ENCODE measurements around the gene COL15A1. TPM values are rescaled to one million over a fixed set of nuclear protein-coding genes. Genes with fewer than 3 reads are reported as not detected.
"Not testable (repeated sequence)": the region's sequence is repeated elsewhere in the genome, so short reads cannot be mapped to it uniquely, and the experiment has no call there.

Gene COL15A1
- total RNA-seq, 2 experiments from 2014 or later: 0.12 to 0.14 TPM

GRCh38 chr9:99096409-99096808 lies 152.7 kb downstream of the COL15A1 start:
- Mint-ChIP-seq H3K4me3 (no peak overlapping the region), H3K27ac (no peak overlapping the region), H3K9me3 (no peaks in the 10 kb centered on the region), H3K27me3 (no peaks in the 10 kb centered on the region), H3K4me1 (ENCODE audit: low read depth) (peaks cover 25% of the 10 kb centered on the region), H3K36me3 (no peaks in the 10 kb centered on the region)
- DNase-seq: no peak
- ChIA-PET CTCF (no interaction called here), POLR2A (no interaction called here)
- intact Hi-C loops (cut with micrococcal nuclease): no loop called here

GRCh38 chr9:99099806-99100585 lies 156.3 kb downstream of the COL15A1 start:
- H3K27me3 Mint-ChIP-seq; CTCF ChIA-PET; H3K9me3 Mint-ChIP-seq; DNase-seq; POLR2A ChIA-PET; H3K4me3 Mint-ChIP-seq; H3K36me3 Mint-ChIP-seq; H3K4me1 Mint-ChIP-seq (ENCODE audit: low read depth); H3K27ac Mint-ChIP-seq: not testable (repeated sequence)
- intact Hi-C loops (cut with micrococcal nuclease): loop anchor here (10.0 kb wide), 1 partner anchor 295 kb away; the partner anchor contains the start of gene GALNT12

GRCh38 chr9:99101271-99101670 lies 157.6 kb downstream of the COL15A1 start:
- Mint-ChIP-seq H3K4me3 (no peak overlapping the region), H3K27ac (no peak overlapping the region), H3K27me3 (no peaks in the 10 kb centered on the region), H3K9me3 (no peaks in the 10 kb centered on the region), H3K4me1 (ENCODE audit: low read depth) (peaks cover 12% of the 10 kb centered on the region), H3K36me3 (no peaks in the 10 kb centered on the region)
- ChIA-PET POLR2A (no interaction called here), CTCF (interaction anchor here (0.6 kb wide), 1 partner anchor 62 kb away, joined by 3 read pairs; no protein-coding TSS in a partner anchor)
- intact Hi-C loops (cut with micrococcal nuclease): loop anchor here (10.0 kb wide), 1 partner anchor 296 kb away; the partner anchor contains the start of gene GALNT12
- DNase-seq: no peak

- no peak for DNase-seq
- Mint-ChIP-seq H3K27ac (no peak overlapping the region), H3K4me3 (no peak overlapping the region), H3K4me1 (ENCODE audit: low read depth) (peaks cover 15% of the 10 kb centered on the region), H3K9me3 (no peaks in the 10 kb centered on the region), H3K27me3 (no peaks in the 10 kb centered on the region), H3K36me3 (no peaks in the 10 kb centered on the region)
- ChIA-PET CTCF (interaction anchor here (0.6 kb wide), 1 partner anchor 62 kb away, joined by 3 read pairs; no protein-coding TSS in a partner anchor), POLR2A (no interaction called here)
- intact Hi-C loops (cut with micrococcal nuclease): loop anchor here (10.0 kb wide), 1 partner anchor 297 kb away; the partner anchor contains the start of gene GALNT12
Observed at GRCh38 chr9:99101812-99102211, 158.1 kb downstream of the COL15A1 start.

GRCh38 chr9:99103054-99103895 lies 159.6 kb downstream of the COL15A1 start:
- H3K27me3 Mint-ChIP-seq: no peaks in the 10 kb centered on the region
- ChIA-PET CTCF (interaction anchor here (0.7 to 1.9 kb wide), 7 partner anchors 10 to 313 kb away, joined by 3 to 12 read pairs (median 4); no protein-coding TSS in a partner anchor), POLR2A (interaction anchor here (0.7 to 1.9 kb wide), 3 partner anchors 9 to 131 kb away, joined by 3 to 11 read pairs (median 5); no protein-coding TSS in a partner anchor)
- no peak for DNase-seq
- H3K27ac Mint-ChIP-seq: no peak overlapping the region
- intact Hi-C loops (cut with micrococcal nuclease): loop anchor here (10.0 kb wide), 1 partner anchor 298 kb away; the partner anchor contains the start of gene GALNT12
- H3K4me1 Mint-ChIP-seq (ENCODE audit: low read depth): peaks cover 28% of the 10 kb centered on the region
- no peaks in the 10 kb centered on the region for H3K36me3 Mint-ChIP-seq
- no peaks in the 10 kb centered on the region for H3K9me3 Mint-ChIP-seq
- peak overlapping the region; percentile 79 for H3K4me3 Mint-ChIP-seq

- POLR2A ChIA-PET: interaction anchor here (0.7 to 1.9 kb wide), 3 partner anchors 10 to 130 kb away, joined by 3 to 11 read pairs (median 5); no protein-coding TSS in a partner anchor
- CTCF ChIA-PET: interaction anchor here (0.7 to 1.9 kb wide), 8 partner anchors 10 to 313 kb away, joined by 3 to 12 read pairs (median 4); no protein-coding TSS in a partner anchor
- Mint-ChIP-seq H3K4me3 (peak overlapping the region; percentile 79), H3K36me3 (no peaks in the 10 kb centered on the region), H3K4me1 (ENCODE audit: low read depth) (peaks cover 35% of the 10 kb centered on the region), H3K27me3 (no peaks in the 10 kb centered on the region), H3K27ac (peak overlapping the region; percentile 67), H3K9me3 (no peaks in the 10 kb centered on the region)
- intact Hi-C loops (cut with micrococcal nuclease): loop anchor here (1.0 to 10.0 kb wide), 3 partner anchors 11 to 299 kb away; partner anchors contain the start of gene GALNT12
- DNase-seq: peak; percentile 22
Observed at GRCh38 chr9:99103901-99104458, 160.3 kb downstream of the COL15A1 start.

GRCh38 chr9:99104459-99105151 lies 160.9 kb downstream of the COL15A1 start, which contains the start of gene TGFBR1:
TSS of gene TGFBR1 (plus strand) at chr9:99105113. CDS start at chr9:99105206, 93 bp downstream.
- POLR2A ChIA-PET: interaction anchor here (0.6 to 1.9 kb wide), 4 partner anchors 10 to 1593 kb away, joined by 3 to 11 read pairs (median 5); no protein-coding TSS in a partner anchor
- H3K27me3 Mint-ChIP-seq: no peaks in the 10 kb centered on the region
- peak within 1 kb of the TSS; percentile 67 for H3K27ac Mint-ChIP-seq
- intact Hi-C loops (cut with micrococcal nuclease): loop anchor here (1.0 to 10.0 kb wide), 4 partner anchors 11 to 715 kb away; partner anchors contain the start of gene GALNT12
- peaks cover 41% of the 10 kb centered on the region for H3K4me1 Mint-ChIP-seq (ENCODE audit: low read depth)
- CTCF ChIA-PET: interaction anchor here (0.7 to 1.9 kb wide), 7 partner anchors 9 to 721 kb away, joined by 3 to 12 read pairs (median 4); no protein-coding TSS in a partner anchor
- no peaks in the 10 kb centered on the region for H3K9me3 Mint-ChIP-seq
- no peaks in the 10 kb centered on the region for H3K36me3 Mint-ChIP-seq
- peak within 1 kb of the TSS; percentile 80 for H3K4me3 Mint-ChIP-seq
- DNase-seq: peak; percentile 94

- CTCF ChIA-PET: interaction anchor here (0.7 to 1.9 kb wide), 8 partner anchors 8 to 720 kb away, joined by 3 to 12 read pairs (median 4); no protein-coding TSS in a partner anchor
- H3K4me1 Mint-ChIP-seq (ENCODE audit: low read depth): peaks cover 48% of the 10 kb centered on the region
Observed at GRCh38 chr9:99105152-99106043, 161.7 kb downstream of the COL15A1 start.

GRCh38 chr9:99106044-99106375 lies 162.3 kb downstream of the COL15A1 start:
- peak overlapping the region; percentile 80 for H3K4me3 Mint-ChIP-seq
- intact Hi-C loops (cut with micrococcal nuclease): loop anchor here (10.0 kb wide), 1 partner anchor 301 kb away; the partner anchor contains the start of gene GALNT12

More at GRCh38 chr9:99105152-99106043, 161.7 kb downstream of the COL15A1 start:
- H3K9me3 Mint-ChIP-seq: no peaks in the 10 kb centered on the region
- H3K27ac Mint-ChIP-seq: peak overlapping the region; percentile 42
- no peaks in the 10 kb centered on the region for H3K36me3 Mint-ChIP-seq
- intact Hi-C loops (cut with micrococcal nuclease): loop anchor here (1.0 to 10.0 kb wide), 2 partner anchors 301 to 714 kb away; partner anchors contain the start of gene GALNT12
- DNase-seq: peak; percentile 56
- POLR2A ChIA-PET: interaction anchor here (0.9 to 1.9 kb wide), 4 partner anchors 9 to 29 kb away, joined by 3 to 11 read pairs (median 5); no protein-coding TSS in a partner anchor
- no peaks in the 10 kb centered on the region for H3K27me3 Mint-ChIP-seq
- peak overlapping the region; percentile 80 for H3K4me3 Mint-ChIP-seq

GRCh38 chr9:99107421-99107820 lies 163.7 kb downstream of the COL15A1 start:
- Mint-ChIP-seq H3K27me3 (no peaks in the 10 kb centered on the region), H3K27ac (peak overlapping the region; percentile 59), H3K4me1 (ENCODE audit: low read depth) (peaks cover 63% of the 10 kb centered on the region), H3K4me3 (peak overlapping the region; percentile 27), H3K36me3 (no peaks in the 10 kb centered on the region), H3K9me3 (no peaks in the 10 kb centered on the region)
- no peak for DNase-seq
- ChIA-PET CTCF (interaction anchor here (1.5 to 1.7 kb wide), 2 partner anchors 11 to 15 kb away, joined by 4 to 5 read pairs; no protein-coding TSS in a partner anchor), POLR2A (no interaction called here)
- intact Hi-C loops (cut with micrococcal nuclease): loop anchor here (1.0 to 10.0 kb wide), 2 partner anchors 8 to 303 kb away; partner anchors contain the start of gene GALNT12

More at GRCh38 chr9:99106044-99106375, 162.3 kb downstream of the COL15A1 start:
- no peaks in the 10 kb centered on the region for H3K9me3 Mint-ChIP-seq
- ChIA-PET POLR2A (interaction anchor here (0.9 to 1.4 kb wide), 3 partner anchors 8 to 29 kb away, joined by 3 to 5 read pairs (median 5); no protein-coding TSS in a partner anchor), CTCF (interaction anchor here (1.4 to 1.8 kb wide), 3 partner anchors 14 to 107 kb away, joined by 4 to 5 read pairs (median 4); no protein-coding TSS in a partner anchor)
- DNase-seq: no peak
- no peaks in the 10 kb centered on the region for H3K27me3 Mint-ChIP-seq
- H3K27ac Mint-ChIP-seq: peak overlapping the region; percentile 26
- no peaks in the 10 kb centered on the region for H3K36me3 Mint-ChIP-seq
- peaks cover 52% of the 10 kb centered on the region for H3K4me1 Mint-ChIP-seq (ENCODE audit: low read depth)
